GM12878 (cell line): Measurements from ENCODE around the gene PSMD3. TPM values are rescaled to one million over a fixed set of nuclear protein-coding genes. Genes with fewer than 3 reads are reported as not detected.

ENCODE experiments used
- ATF2 ChIP-seq: IDR thresholded peaks from 2 replicates; pipeline ENCODE4 v1.6.1; 2012; ENCODE audit warnings: low read length, inconsistent platforms
- ATF7 ChIP-seq: fragments of 450-650 bp; IDR thresholded peaks from 2 replicates; pipeline ENCODE4 v1.6.1; 2016; ENCODE audit warnings: low read depth, mild to moderate bottlenecking
- CBX3 ChIP-seq: fragments of 200-600 bp; sonication (generic); IDR thresholded peaks from 2 replicates; pipeline ENCODE4 v1.6.1; 2016; ENCODE audit warnings: low read depth, borderline replicate concordance
- CREM ChIP-seq: IDR thresholded peaks from 2 replicates; pipeline ENCODE4 v1.6.1; 2014; ENCODE audit warnings: antibody characterized with exemption, low read depth
- FOS ChIP-seq: IDR thresholded peaks from 3 replicates; pipeline ENCODE4 v1.6.1; 2011; ENCODE audit warnings: borderline replicate concordance; ENCODE audit not compliant: insufficient read length; ENCODE audit errors: extremely low read depth
- POLR2AphosphoS5 ChIP-seq: IDR thresholded peaks from 2 replicates; pipeline ENCODE4 v1.6.1; 2011; ENCODE audit warnings: mild to moderate bottlenecking, low read length, inconsistent platforms
- SKIL ChIP-seq: fragments of 450-650 bp; IDR thresholded peaks from 2 replicates; pipeline ENCODE4 v1.6.1; 2017; ENCODE audit warnings: mild to moderate bottlenecking, low read depth, inconsistent platforms; ENCODE audit not compliant: poor library complexity, severe bottlenecking
- SUZ12 ChIP-seq: fragments of 200-600 bp; sonication (generic); IDR thresholded peaks from one replicate; pipeline ENCODE4 v1.6.1; 2018; ENCODE audit warnings: antibody characterized with exemption, mild to moderate bottlenecking; ENCODE audit not compliant: unreplicated experiment
- polyA plus RNA-seq, 11 experiments: library from polyadenylated mRNA; depleted of rRNA in 4 of 11; unstranded in 6 of 11; stranded (reverse) in 5 of 11; fragments of >200 nt; fragmentation: Nextera tagmentation in 4 of 11; fragmentation: Illumina TruSeq in 1 of 11; extraction: Ambion mirVana in 4 of 11; extraction: Trizol in 1 of 11; gene quantifications; 1 replicate in 1 of 11; 2 replicates in 10 of 11; pipeline versions ENCODE4 v1.2.1 to v1.2.3, GENCODE V29; 2011 to 2016; ENCODE audit warnings: inconsistent platforms in 2 of 11, missing spikeins in 2 of 11, low read depth in 1 of 11
- total RNA-seq, 4 experiments: library from RNA; depleted of rRNA in 3 of 4; stranded (reverse); fragments of >200 nt in 3 of 4; fragmentation: Illumina TruSeq in 1 of 4; extraction: Trizol in 1 of 4; gene quantifications; 2 replicates each; pipeline versions ENCODE4 v1.2.1 to v1.2.3, GENCODE V29; 2013 to 2021
- TF ChIP-seq, protein P1 (sequence below): fragments of 450-650 bp; IDR thresholded peaks from 2 replicates; pipeline ENCODE4 v1.6.1; 2017; ENCODE audit warnings: borderline replicate concordance
- TF ChIP-seq, protein P2 (sequence below): fragments of 450-650 bp; IDR thresholded peaks from 2 replicates; pipeline ENCODE4 v1.6.1; 2017; ENCODE audit warnings: mild to moderate bottlenecking, moderate library complexity

PSMD3 gene
- total and polyA plus RNA-seq, 10 of the 15 experiments (the other 5 are each of a cell fraction or from before 2014, with no cell fraction given) = 2.2 to 192 (median 129) TPM

DNA sequence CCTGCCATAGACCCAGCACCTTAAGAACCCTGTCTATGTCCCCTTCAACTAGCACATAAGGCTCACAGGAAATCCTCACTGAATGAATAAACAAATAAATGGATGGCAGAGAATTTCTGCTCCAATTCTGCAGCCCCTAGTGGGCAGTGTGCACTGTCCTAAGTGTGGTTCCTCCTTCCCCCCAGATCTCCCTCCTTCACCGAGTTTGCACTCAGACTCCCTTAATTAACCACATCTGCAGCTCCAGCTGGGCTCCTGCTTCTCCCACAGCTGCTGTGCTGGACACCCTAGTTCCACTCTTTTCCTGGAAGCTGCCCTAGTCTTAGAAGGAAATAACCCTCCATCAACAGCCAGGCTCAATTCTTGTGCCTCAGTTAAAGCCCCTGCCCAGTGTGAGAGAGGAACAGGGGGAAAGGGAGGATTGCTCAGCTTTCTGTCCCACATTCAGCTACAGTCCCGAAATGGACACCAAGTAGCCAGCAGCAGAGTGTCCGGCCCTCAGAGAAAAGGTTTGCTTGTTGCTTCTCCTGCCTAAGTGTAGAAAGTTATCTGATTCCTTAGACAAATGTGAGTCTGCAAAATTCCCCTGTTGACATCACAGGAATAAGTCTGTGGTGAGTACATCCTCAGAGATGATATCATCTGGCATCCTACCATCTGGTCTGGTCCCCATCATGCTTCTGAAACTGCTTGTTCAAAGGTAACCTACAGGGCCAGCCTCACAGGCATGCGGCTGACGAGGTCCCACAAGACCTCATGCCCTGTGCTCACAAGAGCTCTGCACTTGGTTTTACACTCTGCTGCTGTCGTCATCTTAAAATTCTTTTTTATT lies 40.8 kb upstream of the PSMD3 start (continued):
- TF ChIP-seq, protein P1, sequence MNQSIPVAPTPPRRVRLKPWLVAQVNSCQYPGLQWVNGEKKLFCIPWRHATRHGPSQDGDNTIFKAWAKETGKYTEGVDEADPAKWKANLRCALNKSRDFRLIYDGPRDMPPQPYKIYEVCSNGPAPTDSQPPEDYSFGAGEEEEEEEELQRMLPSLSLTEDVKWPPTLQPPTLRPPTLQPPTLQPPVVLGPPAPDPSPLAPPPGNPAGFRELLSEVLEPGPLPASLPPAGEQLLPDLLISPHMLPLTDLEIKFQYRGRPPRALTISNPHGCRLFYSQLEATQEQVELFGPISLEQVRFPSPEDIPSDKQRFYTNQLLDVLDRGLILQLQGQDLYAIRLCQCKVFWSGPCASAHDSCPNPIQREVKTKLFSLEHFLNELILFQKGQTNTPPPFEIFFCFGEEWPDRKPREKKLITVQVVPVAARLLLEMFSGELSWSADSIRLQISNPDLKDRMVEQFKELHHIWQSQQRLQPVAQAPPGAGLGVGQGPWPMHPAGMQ = no peak
- TF ChIP-seq FOS (no peak), ATF7 (peak; percentile 94), SKIL (peak; percentile 15), ATF2 (peak; percentile 91), POLR2AphosphoS5 (no peak), CBX3 (no peak), CREM (peak; percentile 88), SUZ12 (no peak)
- TF ChIP-seq, protein P2, sequence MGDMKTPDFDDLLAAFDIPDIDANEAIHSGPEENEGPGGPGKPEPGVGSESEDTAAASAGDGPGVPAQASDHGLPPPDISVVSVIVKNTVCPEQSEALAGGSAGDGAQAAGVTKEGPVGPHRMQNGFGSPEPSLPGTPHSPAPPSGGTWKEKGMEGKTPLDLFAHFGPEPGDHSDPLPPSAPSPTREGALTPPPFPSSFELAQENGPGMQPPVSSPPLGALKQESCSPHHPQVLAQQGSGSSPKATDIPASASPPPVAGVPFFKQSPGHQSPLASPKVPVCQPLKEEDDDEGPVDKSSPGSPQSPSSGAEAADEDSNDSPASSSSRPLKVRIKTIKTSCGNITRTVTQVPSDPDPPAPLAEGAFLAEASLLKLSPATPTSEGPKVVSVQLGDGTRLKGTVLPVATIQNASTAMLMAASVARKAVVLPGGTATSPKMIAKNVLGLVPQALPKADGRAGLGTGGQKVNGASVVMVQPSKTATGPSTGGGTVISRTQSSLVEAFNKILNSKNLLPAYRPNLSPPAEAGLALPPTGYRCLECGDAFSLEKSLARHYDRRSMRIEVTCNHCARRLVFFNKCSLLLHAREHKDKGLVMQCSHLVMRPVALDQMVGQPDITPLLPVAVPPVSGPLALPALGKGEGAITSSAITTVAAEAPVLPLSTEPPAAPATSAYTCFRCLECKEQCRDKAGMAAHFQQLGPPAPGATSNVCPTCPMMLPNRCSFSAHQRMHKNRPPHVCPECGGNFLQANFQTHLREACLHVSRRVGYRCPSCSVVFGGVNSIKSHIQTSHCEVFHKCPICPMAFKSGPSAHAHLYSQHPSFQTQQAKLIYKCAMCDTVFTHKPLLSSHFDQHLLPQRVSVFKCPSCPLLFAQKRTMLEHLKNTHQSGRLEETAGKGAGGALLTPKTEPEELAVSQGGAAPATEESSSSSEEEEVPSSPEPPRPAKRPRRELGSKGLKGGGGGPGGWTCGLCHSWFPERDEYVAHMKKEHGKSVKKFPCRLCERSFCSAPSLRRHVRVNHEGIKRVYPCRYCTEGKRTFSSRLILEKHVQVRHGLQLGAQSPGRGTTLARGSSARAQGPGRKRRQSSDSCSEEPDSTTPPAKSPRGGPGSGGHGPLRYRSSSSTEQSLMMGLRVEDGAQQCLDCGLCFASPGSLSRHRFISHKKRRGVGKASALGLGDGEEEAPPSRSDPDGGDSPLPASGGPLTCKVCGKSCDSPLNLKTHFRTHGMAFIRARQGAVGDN = peak; percentile 93
